ENCODE data around the gene LAMA2.

GRCh38 chr6:129206821-129207220 is 323.9 kb downstream of the LAMA2 start:
- no peak for TF ChIP-seq CTCF (IDR thresholded peaks at IDR 0.05)
- TF ChIP-seq POLR2A (IDR thresholded peaks at IDR 0.05) = no peak
